GM19452 (cell line): Measurements from ENCODE around the gene TMEM161A.
A peak's percentile ranks its signal among the peaks of the same experiment; 100 is the strongest.
"Not testable (repeated sequence)": the region's sequence is repeated elsewhere in the genome, so short reads cannot be mapped to it uniquely, and the experiment has no call there.

Experiments used
- ATAC-seq: cut with Tn5 transposase; IDR thresholded peaks from one replicate; pipeline ENCODE4 v1.9.1; 2021; ENCODE audit not compliant: unreplicated experiment

The TMEM161A gene

DNA sequence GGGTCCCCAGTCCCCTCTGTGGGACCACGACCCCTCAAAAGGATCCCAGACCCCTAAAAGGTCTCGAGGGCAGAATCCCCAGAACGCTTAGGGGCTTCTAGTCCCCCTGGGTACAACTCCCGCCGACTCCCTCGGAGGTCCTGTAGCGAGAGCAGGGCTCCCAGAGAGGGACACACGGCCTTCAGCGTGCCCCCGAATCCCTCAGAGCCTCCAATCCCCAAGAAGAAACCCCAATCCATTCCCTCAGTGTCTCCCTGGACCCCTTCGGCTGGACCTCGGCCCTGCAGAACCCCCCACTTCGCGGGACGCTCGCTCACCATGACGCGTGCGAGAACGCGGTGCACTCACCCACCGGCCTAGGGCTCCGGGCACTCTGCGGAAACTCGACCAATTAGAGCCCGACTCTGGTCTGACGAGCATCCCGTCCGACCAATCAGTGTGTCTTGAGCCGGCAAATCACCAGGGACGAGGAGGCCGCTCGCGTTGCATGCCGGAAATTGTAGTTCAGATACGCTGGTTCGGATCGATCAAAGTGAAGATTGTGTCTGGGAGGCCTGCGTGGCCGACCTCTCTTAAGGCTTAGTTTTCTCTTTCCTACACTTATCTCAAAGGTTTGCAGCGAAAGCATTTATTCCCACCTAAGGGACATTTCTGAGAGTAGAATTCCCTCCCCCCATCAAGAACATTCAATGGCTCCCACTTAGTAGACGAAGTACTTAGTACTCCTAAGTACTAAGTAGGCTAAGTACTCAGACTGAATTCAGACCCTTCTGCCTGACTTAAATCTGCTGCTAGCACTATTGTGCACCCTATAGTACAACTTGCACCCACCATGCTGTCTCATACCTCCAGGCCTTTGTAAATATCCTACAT lies at the start of gene TMEM161A:
TSS of gene TMEM161A (minus strand) at position 370 of the 873 bp plus-strand sequence. CDS start at position 320, 50 bp downstream.
- ATAC-seq: peak; percentile 99

- ATAC-seq: no peak
Observed at GRCh38 chr19:19186742-19187141, 48.5 kb upstream of the TMEM161A start.

- no peak for ATAC-seq
Observed at GRCh38 chr19:19185853-19186740, 47.8 kb upstream of the TMEM161A start.

GRCh38 chr19:19181488-19181998 lies 43.3 kb upstream of the TMEM161A start:
- ATAC-seq: no peak

DNA sequence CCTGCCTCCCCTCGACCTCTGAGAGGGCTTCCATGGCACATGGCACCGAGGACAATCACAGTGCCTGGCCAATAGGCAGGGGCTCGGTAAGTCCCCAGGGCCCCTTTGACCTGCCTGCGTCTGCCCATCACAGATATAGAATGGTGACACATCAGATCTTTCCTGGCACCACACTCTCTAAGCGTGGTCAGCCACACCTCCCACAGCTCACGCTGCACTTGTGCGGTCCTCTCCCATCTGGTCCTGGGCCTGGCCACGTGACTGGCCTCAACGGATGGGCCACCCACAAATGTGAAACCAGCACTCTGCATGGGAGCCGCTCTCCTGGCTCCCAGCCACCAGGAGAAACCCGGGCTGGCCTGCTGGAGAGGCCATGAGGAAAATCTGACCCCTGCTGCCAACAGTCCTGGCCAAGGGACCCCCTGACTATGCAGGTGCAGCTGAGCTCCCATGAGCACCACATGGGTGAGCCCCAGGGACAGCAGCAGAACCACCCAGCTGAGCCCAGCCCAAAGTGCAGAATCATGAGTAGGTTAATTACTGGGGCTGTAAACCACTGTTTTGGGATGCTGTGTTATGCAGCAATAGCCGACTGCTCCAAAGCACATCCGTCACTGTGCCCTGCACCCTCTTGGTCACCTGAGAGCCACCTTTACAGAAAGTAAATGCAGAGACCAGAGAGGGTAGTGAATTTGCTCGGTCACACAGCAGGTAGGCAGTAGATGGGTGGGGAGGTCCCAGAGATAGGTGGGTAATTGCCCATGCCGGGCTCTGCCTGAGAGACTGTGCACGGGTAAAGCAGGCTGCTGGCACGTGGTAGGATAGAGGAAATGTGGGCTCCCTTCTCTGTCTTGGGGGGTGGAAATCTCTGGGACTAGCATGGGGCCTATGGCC lies 41.5 kb upstream of the TMEM161A start:
- no peak for ATAC-seq

GRCh38 chr19:19176950-19177349 lies 38.7 kb upstream of the TMEM161A start:
- ATAC-seq: no peak

DNA sequence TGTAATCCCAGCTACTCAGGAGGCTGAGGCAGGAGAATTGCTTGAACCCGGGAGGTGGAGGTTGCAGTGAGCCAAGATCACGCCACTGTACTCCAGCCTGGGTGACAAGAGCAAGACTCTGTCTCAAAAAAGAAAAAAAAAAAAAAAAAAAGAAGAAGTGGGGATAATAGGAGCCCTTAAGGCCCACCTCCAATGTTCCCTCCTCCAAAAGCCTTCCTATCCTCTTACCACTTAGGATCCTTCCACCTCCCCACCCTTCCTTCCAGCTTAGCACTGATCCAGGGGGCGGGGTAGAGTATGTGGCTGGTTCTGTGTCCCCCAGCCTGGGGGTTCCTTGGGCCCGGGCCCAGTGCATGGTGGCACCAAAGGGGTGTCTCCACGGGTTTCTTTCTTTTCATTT lies 35.0 kb upstream of the TMEM161A start:
- not testable (repeated sequence) for ATAC-seq

GRCh38 chr19:19171821-19172532 lies 33.7 kb upstream of the TMEM161A start:
- ATAC-seq: no peak

DNA sequence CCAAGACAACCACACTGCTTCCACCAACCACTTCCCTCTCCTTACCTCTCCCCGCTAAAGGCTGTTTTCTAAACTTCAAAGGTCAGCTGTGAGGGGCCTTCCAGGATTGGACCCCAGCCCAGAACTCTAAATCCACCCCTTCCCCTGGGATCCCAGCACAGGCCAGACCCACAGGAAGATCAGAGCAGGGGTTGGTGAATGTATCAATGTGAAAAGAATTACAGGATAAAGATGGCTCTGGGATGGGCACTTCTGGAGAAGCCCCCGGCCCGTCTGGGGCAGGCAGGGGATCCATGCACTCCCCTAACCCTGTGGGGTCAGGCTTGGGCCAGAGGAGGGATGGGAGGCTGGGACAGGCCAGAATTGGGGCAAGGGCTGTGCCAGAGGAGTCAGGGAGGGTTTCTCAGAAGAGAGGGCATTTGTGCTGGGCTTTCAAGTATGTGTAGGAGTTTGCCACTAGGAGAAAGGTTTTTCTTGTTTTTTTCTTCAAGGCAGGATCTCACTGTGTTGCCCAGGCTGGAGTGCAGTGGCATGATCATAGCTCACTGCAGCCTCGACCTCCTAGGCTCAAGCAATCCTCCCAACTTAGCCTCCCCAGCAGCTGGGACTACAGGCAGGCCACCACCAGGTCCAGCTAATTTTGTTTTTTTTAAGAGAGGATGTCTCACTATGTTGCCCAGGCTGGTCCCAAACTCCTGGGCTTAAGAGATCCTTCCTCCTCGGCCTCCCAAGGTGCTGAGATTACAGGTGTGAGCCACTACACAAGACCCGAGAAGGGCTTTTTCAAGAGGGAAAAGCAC lies 32.8 kb upstream of the TMEM161A start:
- no peak for ATAC-seq

- peak; percentile 81 for ATAC-seq
Observed at GRCh38 chr19:19170053-19170872, 32.0 kb upstream of the TMEM161A start, which contains the start of gene MEF2B. Gene MEF2B, minus strand, starts transcription at chr19:19170263. Its CDS starts 19,528 bp downstream, at chr19:19150735.

DNA sequence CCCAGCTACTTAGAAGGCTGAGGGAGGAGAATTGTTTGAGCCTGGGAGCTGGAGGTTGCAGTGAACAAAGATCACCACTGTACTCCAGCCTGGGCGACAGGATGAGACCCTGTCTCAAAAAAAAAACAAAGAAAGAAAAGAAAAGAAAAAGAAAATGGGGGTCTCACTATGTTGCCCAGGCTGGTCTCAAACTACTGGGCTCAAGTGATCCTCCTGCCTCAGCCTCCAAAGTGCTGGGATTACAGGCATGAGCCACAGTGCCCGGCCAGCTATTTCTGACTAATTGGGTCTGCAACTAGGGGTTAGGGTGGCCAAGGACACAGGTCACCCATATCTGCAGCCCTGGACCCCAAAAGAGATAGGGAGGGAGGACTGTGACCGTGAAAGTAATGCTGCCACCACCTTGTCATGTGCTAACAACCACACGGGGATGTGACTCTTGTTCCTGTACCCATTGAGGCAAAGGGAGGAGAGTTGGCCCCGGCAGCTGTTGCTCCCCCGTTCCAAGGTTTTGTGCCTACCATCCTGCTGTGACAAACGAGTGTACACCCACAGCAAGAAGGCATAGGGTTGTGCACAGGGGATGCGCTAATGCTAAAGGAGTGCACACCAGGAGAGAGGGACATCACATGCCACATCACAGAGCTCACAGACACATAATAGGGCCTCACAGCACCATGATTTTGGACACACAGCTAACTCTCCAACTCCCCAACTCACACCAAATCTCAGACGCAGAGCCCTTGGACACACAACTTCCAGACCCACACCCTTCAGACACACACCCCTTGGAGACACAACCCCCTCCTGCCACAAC lies 31.2 kb upstream of the TMEM161A start:
- ATAC-seq: no peak

DNA sequence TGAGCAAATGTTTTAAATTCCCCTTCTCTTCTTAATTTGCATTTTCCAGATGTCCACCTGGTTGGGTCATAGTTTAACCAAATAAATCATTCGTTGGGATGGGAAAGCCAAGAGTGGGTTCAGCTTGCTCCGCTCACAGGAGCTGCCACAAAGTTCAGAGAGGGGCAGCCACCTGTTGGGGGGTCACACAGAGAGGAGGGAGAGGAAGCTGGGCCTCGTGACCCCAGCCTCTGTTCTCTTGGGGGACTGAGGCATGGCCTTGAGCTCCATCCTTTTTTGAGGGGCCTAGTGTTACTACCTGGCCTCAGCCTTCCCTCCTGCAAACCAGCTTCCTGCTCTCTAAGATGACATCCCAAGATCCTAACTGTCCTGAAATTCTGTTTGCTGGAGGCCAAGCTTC lies 29.3 kb upstream of the TMEM161A start:
- ATAC-seq: no peak

- no peak for ATAC-seq
Observed at GRCh38 chr19:19165396-19165795, 27.1 kb upstream of the TMEM161A start.

DNA sequence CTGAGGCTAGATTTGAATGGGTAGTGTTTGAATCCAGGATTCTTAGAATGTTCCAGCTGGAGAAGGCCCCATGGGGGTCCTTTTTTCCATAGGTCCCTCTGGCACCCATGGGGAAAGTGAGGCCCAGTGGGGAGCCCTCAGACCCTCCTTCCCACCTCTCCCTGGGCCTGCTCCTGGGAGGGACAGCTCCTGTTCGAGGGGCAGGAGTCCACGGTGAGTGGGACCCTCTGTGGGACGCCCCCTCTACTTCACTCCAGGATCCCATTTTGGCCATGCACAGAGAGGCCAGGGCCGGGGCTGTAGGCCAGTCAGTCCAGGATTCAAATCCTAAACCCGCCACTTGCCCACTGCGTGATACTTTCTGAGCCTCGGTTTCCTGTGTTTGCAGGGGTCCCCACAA lies 24.2 kb upstream of the TMEM161A start:
- no peak for ATAC-seq

DNA sequence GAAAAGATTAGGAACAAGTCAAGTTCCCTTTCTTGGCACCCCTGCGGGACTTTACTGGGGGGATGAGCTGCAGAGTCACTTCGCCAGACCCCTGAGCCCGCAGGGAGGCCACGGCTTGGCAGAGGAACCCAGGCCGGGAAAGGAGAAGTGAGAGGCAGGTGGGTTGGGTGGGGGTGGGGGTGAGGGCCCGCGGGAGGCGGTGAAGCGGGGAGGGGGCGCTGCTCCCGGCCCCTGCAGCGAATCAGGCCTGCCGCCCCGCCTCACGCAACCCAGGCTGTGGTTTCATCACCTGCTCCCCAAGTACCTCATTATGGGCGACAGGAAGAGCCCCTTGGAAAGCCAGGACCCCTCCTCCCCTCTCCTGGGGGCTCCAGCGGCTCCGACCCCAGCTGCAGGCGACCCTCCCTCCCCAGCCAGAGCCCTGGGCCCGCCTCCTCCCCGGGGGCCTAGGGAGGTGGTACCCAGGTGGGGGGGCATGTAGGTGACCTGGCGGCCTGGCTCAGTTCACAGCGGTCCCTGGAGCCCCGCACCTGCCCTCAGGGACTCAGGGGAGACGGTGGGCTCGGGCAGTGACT lies 22.3 kb upstream of the TMEM161A start:
- ATAC-seq: no peak

- no peak for ATAC-seq
Observed at GRCh38 chr19:19159534-19159933, 21.3 kb upstream of the TMEM161A start.

DNA sequence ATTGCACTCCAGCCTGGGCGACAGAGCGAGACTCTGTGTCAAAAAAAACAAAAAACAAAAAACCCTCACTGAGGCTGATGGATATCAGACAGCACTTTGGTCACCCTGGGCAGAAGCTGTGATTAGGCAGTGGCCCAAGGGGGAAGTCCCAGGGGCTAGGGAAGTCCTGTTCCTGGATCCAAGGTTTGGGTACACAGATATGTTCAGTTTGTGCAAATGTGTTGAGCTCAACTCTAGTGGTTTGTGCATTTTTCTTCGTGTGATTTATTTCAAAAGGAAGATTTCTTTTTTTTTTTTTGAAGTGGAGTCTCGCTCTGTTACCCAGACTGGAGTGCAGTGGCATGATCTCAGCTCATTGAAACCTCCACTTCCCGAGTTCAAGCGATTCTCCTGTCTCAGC lies 19.5 kb upstream of the TMEM161A start:
- no peak for ATAC-seq
